K562 (cell line): ENCODE data around the gene RGL2. TPM values are rescaled to one million over a fixed set of nuclear protein-coding genes. Genes with fewer than 3 reads are reported as not detected.

Experiments used
- CTBP1 ChIP-seq: fragments of 450-650 bp; IDR thresholded peaks from 2 replicates; pipeline ENCODE4 v1.6.1; 2016; ENCODE audit warnings: borderline replicate concordance
- ESRRA ChIP-seq: fragments of 450-650 bp; IDR thresholded peaks from 2 replicates; pipeline ENCODE4 v1.6.1; 2014; ENCODE audit warnings: low read depth, mild to moderate bottlenecking, moderate library complexity, borderline replicate concordance
- FOXJ2 ChIP-seq: fragments of 200-800 bp; sonication (Bioruptor generic); IDR thresholded peaks from 2 replicates; pipeline ENCODE4 v1.6.1; 2016; ENCODE audit warnings: missing genetic modification characterization, missing compliant biosample characterization
- FOXK2 ChIP-seq, 2 experiments: fragments of 450-650 bp; IDR thresholded peaks in 1 of 2; conservative IDR thresholded peaks in 1 of 2; 2 replicates each; pipeline ENCODE4 v1.6.1; 2016; ENCODE audit warnings: low read depth in 2 of 2, mild to moderate bottlenecking in 1 of 2
- GABPB2 ChIP-seq: fragments of 250-450 bp; sonication (Bioruptor Pico); conservative IDR thresholded peaks from 2 replicates; pipeline ENCODE4 v1.5.1; 2021; ENCODE audit warnings: mild to moderate bottlenecking
- POLR2AphosphoS5 ChIP-seq: IDR thresholded peaks from 2 replicates; pipeline ENCODE4 v1.6.1; 2011; ENCODE audit warnings: mild to moderate bottlenecking, low read depth, low read length, moderate library complexity; ENCODE audit not compliant: control insufficient read depth, insufficient read depth
- SMC3 ChIP-seq: conservative IDR thresholded peaks from 2 replicates; pipeline ENCODE4 v1.6.1; 2011; ENCODE audit warnings: low read depth, low read length, improper control_type of control experiment; ENCODE audit not compliant: insufficient read depth
- SP2 ChIP-seq: IDR thresholded peaks from 2 replicates; pipeline ENCODE4 v1.6.1; 2011; ENCODE audit warnings: mild to moderate bottlenecking, low read depth, low read length, moderate library complexity; ENCODE audit not compliant: poor library complexity, severe bottlenecking; ENCODE audit errors: extremely low read depth
- YY1 ChIP-seq, 3 experiments: IDR thresholded peaks; 2 replicates each; pipeline ENCODE4 v1.6.1; 2011; ENCODE audit warnings: low read length in 2 of 3, mild to moderate bottlenecking in 2 of 3, moderate library complexity in 2 of 3, borderline replicate concordance in 1 of 3, control low read depth in 1 of 3, low read depth in 1 of 3; ENCODE audit not compliant: insufficient read depth in 3 of 3, insufficient replicate concordance in 2 of 3, control insufficient read depth in 1 of 3, insufficient read length in 1 of 3; ENCODE audit errors: extremely low read depth in 1 of 3
- ZBTB26 ChIP-seq: fragments of 450-650 bp; formaldehyde crosslinking; IDR thresholded peaks from 2 replicates; pipeline ENCODE4 v1.4.0; 2022; ENCODE audit warnings: missing genetic modification characterization
- ZNF217 ChIP-seq: sonication (generic); formaldehyde crosslinking; IDR thresholded peaks from 2 replicates; pipeline ENCODE4 v1.8.0; 2022; ENCODE audit warnings: mild to moderate bottlenecking, missing genetic modification reagents
- ZNF224 ChIP-seq: sonication (generic); formaldehyde crosslinking; IDR thresholded peaks from 2 replicates; pipeline ENCODE4 v1.8.0; 2022; ENCODE audit warnings: mild to moderate bottlenecking, missing genetic modification reagents
- ZNF398 ChIP-seq: fragments of 250-450 bp; sonication (Bioruptor Pico); IDR thresholded peaks from 2 replicates; pipeline ENCODE4 v1.8.0; 2021; ENCODE audit warnings: moderate library complexity, mild to moderate bottlenecking, inconsistent platforms
- ZNF609 ChIP-seq: sonication (generic); formaldehyde crosslinking; IDR thresholded peaks from 2 replicates; pipeline ENCODE4 v1.8.1; 2023; ENCODE audit warnings: missing genetic modification reagents, mild to moderate bottlenecking, borderline replicate concordance
- ZNF717 ChIP-seq: fragments of 250-450 bp; sonication (Bioruptor Pico); IDR thresholded peaks from 2 replicates; pipeline ENCODE4 v1.5.0; 2021
- ZNF76 ChIP-seq: fragments of 250-450 bp; sonication (Bioruptor Pico); IDR thresholded peaks from 2 replicates; pipeline ENCODE4 v1.4.0; 2020; ENCODE audit warnings: mild to moderate bottlenecking, moderate library complexity, borderline replicate concordance
- ZNF77 ChIP-seq: fragments of 250-450 bp; sonication (Bioruptor Pico); IDR thresholded peaks from 2 replicates; pipeline ENCODE4 v1.5.0; 2020
- ZZZ3 ChIP-seq: fragments of 450-650 bp; IDR thresholded peaks from 2 replicates; pipeline ENCODE4 v1.6.1; 2016; ENCODE audit warnings: antibody characterized with exemption, mild to moderate bottlenecking, moderate library complexity
- polyA plus RNA-seq, 8 experiments: library from polyadenylated mRNA; depleted of rRNA in 4 of 8; stranded (reverse) in 5 of 8; unstranded in 3 of 8; fragments of >200 nt; fragmentation: Nextera tagmentation in 2 of 8; fragmentation: Illumina TruSeq in 1 of 8; extraction: Ambion mirVana in 2 of 8; extraction: Trizol in 1 of 8; gene quantifications; 2 replicates each; pipeline versions ENCODE4 v1.2.1 to v1.2.3, GENCODE V29; 2011 to 2014; ENCODE audit warnings: inconsistent platforms in 1 of 8, missing spikeins in 1 of 8
- total RNA-seq, 7 experiments: library from RNA; depleted of rRNA in 6 of 7; stranded (reverse); fragments of >200 nt in 6 of 7; fragmentation: Illumina TruSeq in 2 of 7; extraction: Trizol in 2 of 7; gene quantifications; 2 replicates each; pipeline versions ENCODE4 v1.2.1 to v1.2.3, GENCODE V29; 2011 to 2021; ENCODE audit warnings: low replicate concordance in 1 of 7

Gene RGL2
- total and polyA plus RNA-seq, 9 of the 15 experiments (the other 6 are each of a cell fraction or from before 2014, with no cell fraction given) = 1.8 to 57.1 (median 19.5) TPM

GRCh38 chr6:33279971-33280511, 18.7 kb downstream of the RGL2 start (continued):
- TF ChIP-seq ZBTB26 (CRISPR knock-in tag) (no peak), ZNF77 (CRISPR knock-in tag) (no peak), GABPB2 (CRISPR knock-in tag) (no peak), ZNF76 (CRISPR knock-in tag) (no peak), POLR2AphosphoS5 (peak; percentile 79), FOXK2 (conservative IDR thresholded peaks at IDR 0.05 in 1 of 2, IDR thresholded peaks at IDR 0.05 in 1 of 2; ENCODE audit: low read depth in 2 of 2) (no peak), FOXJ2 (tag) (no peak), YY1 (IDR thresholded peaks at IDR 0.05; ENCODE audit: borderline replicate concordance in 1 of 3, control insufficient read depth in 1 of 3, extremely low read depth in 1 of 3, insufficient read depth in 3 of 3, insufficient read length in 1 of 3, insufficient replicate concordance in 2 of 3, low read depth in 1 of 3, low read length in 2 of 3) (peak in 2 of 3 experiments; percentile 7 to 50), ZNF398 (CRISPR knock-in tag) (no peak), CTBP1 (peak; percentile 83; the same call in 1 of the 2 replicates), ZNF609 (CRISPR knock-in tag) (no peak), ESRRA (peak; percentile 95), ZNF224 (CRISPR knock-in tag) (no peak), SP2 (no peak), SMC3 (peak; percentile 95), ZNF217 (CRISPR knock-in tag) (no peak), ZNF717 (CRISPR knock-in tag) (no peak), ZZZ3 (no peak)
